A673 (cell line): ENCODE measurements around the gene STX1B.

ENCODE experiments used
- CTCF ChIP-seq: fragments of 300-800, 200-600 bp; sonication (generic); conservative IDR thresholded peaks from 2 replicates; pipeline ENCODE4 v1.5.1; 2017; ENCODE audit warnings: low read depth, mild to moderate bottlenecking, antibody characterized with exemption, low read length, moderate library complexity, mixed read lengths
- EZH2 ChIP-seq: fragments of 200-600 bp; sonication (generic); IDR thresholded peaks from 2 replicates; pipeline ENCODE4 v1.6.1; 2017; ENCODE audit warnings: borderline replicate concordance, low read depth, mild to moderate bottlenecking, mixed read lengths, antibody characterized with exemption, low read length; ENCODE audit not compliant: poor library complexity, severe bottlenecking

- TF ChIP-seq CTCF (no peak), EZH2 (no peak)
Measured at GRCh38 chr16:31043352-31043751, 32.9 kb upstream of the STX1B start.
